ENCODE data around the gene NME2. TPM values are rescaled to one million over a fixed set of nuclear protein-coding genes. Genes with fewer than 3 reads are reported as not detected.

Gene NME2
- total and polyA plus RNA-seq, 4 donors: 306 to 992 (median 602) TPM

- H3K27ac ChIP-seq (ENCODE audit: low read depth in 1 of 2, low read length in 2 of 2): no peak overlapping the region
- intact Hi-C loops (cut with DNase I): no loop called here
Measured at GRCh38 chr17:51147650-51148049, 18.6 kb upstream of the NME2 start.

GRCh38 chr17:51149163-51149562, 17.0 kb upstream of the NME2 start:
- no peak for ATAC-seq (ENCODE audit: low FRiP score)
- intact Hi-C loops (cut with DNase I): no loop called here

More at GRCh38 chr17:51147650-51148049, 18.6 kb upstream of the NME2 start:
- no peak for ATAC-seq (ENCODE audit: low FRiP score)
- Histone ChIP-seq H3K9me3 (ENCODE audit: control insufficient read depth, low read length) (no peaks in the 10 kb centered on the region), H3K27me3 (ENCODE audit: control insufficient read depth in 1 of 2, insufficient read depth in 2 of 2, low read length in 1 of 2) (no peaks in the 10 kb centered on the region), H3K4me3 (ENCODE audit: low read length in 2 of 2) (no peak overlapping the region), H3K4me1 (ENCODE audit: control insufficient read depth in 1 of 2, insufficient read depth in 2 of 2, low read length in 2 of 2) (no peaks in the 10 kb centered on the region), H3K36me3 (ENCODE audit: control insufficient read depth in 1 of 2, insufficient read depth in 2 of 2, low read length in 1 of 2) (no peaks in the 10 kb centered on the region)
- 60 to 62% methylated on average over 4 of the region's 4 CpGs for WGBS, 2 donors
- DNase-seq: no peak

GRCh38 chr17:51150932-51151331, 15.3 kb upstream of the NME2 start:
- DNase-seq: no peak
- no peak overlapping the region for H3K27ac ChIP-seq (ENCODE audit: low read depth in 1 of 2, low read length in 2 of 2)
- no peaks in the 10 kb centered on the region for H3K27me3 ChIP-seq (ENCODE audit: control insufficient read depth in 1 of 2, insufficient read depth in 2 of 2, low read length in 1 of 2)
- no peak for ATAC-seq (ENCODE audit: low FRiP score)
- H3K36me3 ChIP-seq (ENCODE audit: control insufficient read depth in 1 of 2, insufficient read depth in 2 of 2, low read length in 1 of 2): no peaks in the 10 kb centered on the region
- H3K4me1 ChIP-seq (ENCODE audit: control insufficient read depth in 1 of 2, insufficient read depth in 2 of 2, low read length in 2 of 2): no peaks in the 10 kb centered on the region
- intact Hi-C loops (cut with DNase I): no loop called here
- no peak overlapping the region for H3K4me3 ChIP-seq (ENCODE audit: low read length in 2 of 2)
- WGBS, 2 donors: 86 to 88% methylated on average over 5 of the region's 5 CpGs
- H3K9me3 ChIP-seq (ENCODE audit: control insufficient read depth, low read length): no peaks in the 10 kb centered on the region

More at GRCh38 chr17:51149163-51149562, 17.0 kb upstream of the NME2 start:
- Histone ChIP-seq H3K9me3 (ENCODE audit: control insufficient read depth, low read length) (no peaks in the 10 kb centered on the region), H3K4me3 (ENCODE audit: low read length in 2 of 2) (no peak overlapping the region), H3K27me3 (ENCODE audit: control insufficient read depth in 1 of 2, insufficient read depth in 2 of 2, low read length in 1 of 2) (no peaks in the 10 kb centered on the region), H3K4me1 (ENCODE audit: control insufficient read depth in 1 of 2, insufficient read depth in 2 of 2, low read length in 2 of 2) (no peaks in the 10 kb centered on the region), H3K36me3 (ENCODE audit: control insufficient read depth in 1 of 2, insufficient read depth in 2 of 2, low read length in 1 of 2) (no peaks in the 10 kb centered on the region), H3K27ac (ENCODE audit: low read depth in 1 of 2, low read length in 2 of 2) (no peak overlapping the region)
- DNase-seq: no peak
- WGBS, 2 donors: 88 to 92% methylated on average over 2 of the region's 2 CpGs

- Histone ChIP-seq H3K27ac (ENCODE audit: low read depth in 1 of 2, low read length in 2 of 2) (peak overlapping the region in 1 of 2 donors; percentile 77), H3K4me1 (ENCODE audit: control insufficient read depth in 1 of 2, insufficient read depth in 2 of 2, low read length in 2 of 2) (no peaks in the 10 kb centered on the region), H3K9me3 (ENCODE audit: control insufficient read depth, low read length) (no peaks in the 10 kb centered on the region), H3K27me3 (ENCODE audit: control insufficient read depth in 1 of 2, insufficient read depth in 2 of 2, low read length in 1 of 2) (no peaks in the 10 kb centered on the region), H3K36me3 (ENCODE audit: control insufficient read depth in 1 of 2, insufficient read depth in 2 of 2, low read length in 1 of 2) (no peaks in the 10 kb centered on the region), H3K4me3 (ENCODE audit: low read length in 2 of 2) (peak overlapping the region in 1 of 2 donors; percentile 55)
- ATAC-seq (ENCODE audit: low FRiP score): peak; percentile 39
- 1 to 2% methylated on average over 8 of the region's 8 CpGs for WGBS, 2 donors
- DNase-seq: no peak
- intact Hi-C loops (cut with DNase I): loop anchor here (1.0 to 2.0 kb wide), 4 partner anchors 31 to 300 kb away; partner anchors contain the start of gene SPAG9 (in 1 of the 2)
Measured at GRCh38 chr17:51152766-51153209, 13.4 kb upstream of the NME2 start.

- Histone ChIP-seq H3K27ac (ENCODE audit: low read depth in 1 of 2, low read length in 2 of 2) (peak within 1 kb of the TSS in 1 of 2 donors; percentile 77), H3K27me3 (ENCODE audit: control insufficient read depth in 1 of 2, insufficient read depth in 2 of 2, low read length in 1 of 2) (no peaks in the 10 kb centered on the region), H3K4me3 (ENCODE audit: low read length in 2 of 2) (peak within 1 kb of the TSS; percentile 37 to 55), H3K4me1 (ENCODE audit: control insufficient read depth in 1 of 2, insufficient read depth in 2 of 2, low read length in 2 of 2) (no peaks in the 10 kb centered on the region), H3K36me3 (ENCODE audit: control insufficient read depth in 1 of 2, insufficient read depth in 2 of 2, low read length in 1 of 2) (no peaks in the 10 kb centered on the region), H3K9me3 (ENCODE audit: control insufficient read depth, low read length) (no peaks in the 10 kb centered on the region)
- 0% methylated on average over 60 of the region's 60 CpGs for WGBS, 2 donors
- ATAC-seq (ENCODE audit: low FRiP score) (peak; percentile 98), DNase-seq (peak; percentile 96 to 97)
- intact Hi-C loops (cut with DNase I): loop anchor here (1.0 to 2.0 kb wide), 4 partner anchors 32 to 301 kb away; partner anchors contain the start of gene SPAG9 (in 1 of the 2)
Measured at GRCh38 chr17:51153210-51154072, 12.8 kb upstream of the NME2 start, which contains the start of gene NME1. Gene NME1 (plus strand): TSS chr17:51153559. CDS start chr17:51155655, 2,096 bp downstream.

- WGBS, 2 donors: 12 to 19% methylated on average over 6 of the region's 6 CpGs
- H3K9me3 ChIP-seq (ENCODE audit: control insufficient read depth, low read length): no peaks in the 10 kb centered on the region
- DNase-seq: no peak
- no peak for ATAC-seq (ENCODE audit: low FRiP score)
- intact Hi-C loops (cut with DNase I): no loop called here
- H3K4me3 ChIP-seq (ENCODE audit: low read length in 2 of 2): peak overlapping the region; percentile 3 to 37
- H3K27ac ChIP-seq (ENCODE audit: low read depth in 1 of 2, low read length in 2 of 2): no peak overlapping the region
- H3K36me3 ChIP-seq (ENCODE audit: control insufficient read depth in 1 of 2, insufficient read depth in 2 of 2, low read length in 1 of 2): no peaks in the 10 kb centered on the region
- H3K4me1 ChIP-seq (ENCODE audit: control insufficient read depth in 1 of 2, insufficient read depth in 2 of 2, low read length in 2 of 2): no peaks in the 10 kb centered on the region
- H3K27me3 ChIP-seq (ENCODE audit: control insufficient read depth in 1 of 2, insufficient read depth in 2 of 2, low read length in 1 of 2): no peaks in the 10 kb centered on the region
Measured at GRCh38 chr17:51154176-51154575, 12.0 kb upstream of the NME2 start.

GRCh38 chr17:51155416-51155815, 10.8 kb upstream of the NME2 start:
- H3K36me3 ChIP-seq (ENCODE audit: control insufficient read depth in 1 of 2, insufficient read depth in 2 of 2, low read length in 1 of 2): no peaks in the 10 kb centered on the region
- no peak overlapping the region for H3K27ac ChIP-seq (ENCODE audit: low read depth in 1 of 2, low read length in 2 of 2)
- H3K27me3 ChIP-seq (ENCODE audit: control insufficient read depth in 1 of 2, insufficient read depth in 2 of 2, low read length in 1 of 2): no peaks in the 10 kb centered on the region
- ATAC-seq (ENCODE audit: low FRiP score) (no peak), DNase-seq (no peak)
- 94 to 96% methylated on average over 8 of the region's 8 CpGs for WGBS, 2 donors
- no peaks in the 10 kb centered on the region for H3K4me1 ChIP-seq (ENCODE audit: control insufficient read depth in 1 of 2, insufficient read depth in 2 of 2, low read length in 2 of 2)
- H3K4me3 ChIP-seq (ENCODE audit: low read length in 2 of 2): no peak overlapping the region
- intact Hi-C loops (cut with DNase I): no loop called here
- H3K9me3 ChIP-seq (ENCODE audit: control insufficient read depth, low read length): no peaks in the 10 kb centered on the region

- no peaks in the 10 kb centered on the region for H3K9me3 ChIP-seq (ENCODE audit: control insufficient read depth, low read length)
- 92 to 94% methylated on average over 3 of the region's 3 CpGs for WGBS, 2 donors
- no peaks in the 10 kb centered on the region for H3K27me3 ChIP-seq (ENCODE audit: control insufficient read depth in 1 of 2, insufficient read depth in 2 of 2, low read length in 1 of 2)
- no peak for ATAC-seq (ENCODE audit: low FRiP score)
- H3K4me1 ChIP-seq (ENCODE audit: control insufficient read depth in 1 of 2, insufficient read depth in 2 of 2, low read length in 2 of 2): no peaks in the 10 kb centered on the region
- DNase-seq: no peak
- H3K4me3 ChIP-seq (ENCODE audit: low read length in 2 of 2): no peak overlapping the region
- H3K36me3 ChIP-seq (ENCODE audit: control insufficient read depth in 1 of 2, insufficient read depth in 2 of 2, low read length in 1 of 2): peaks cover 0 to 2% of the 10 kb centered on the region in 2 donors
- intact Hi-C loops (cut with DNase I): no loop called here
- no peak overlapping the region for H3K27ac ChIP-seq (ENCODE audit: low read depth in 1 of 2, low read length in 2 of 2)
Measured at GRCh38 chr17:51159604-51160003, 6.6 kb upstream of the NME2 start.

- WGBS, 2 donors: 83 to 85% methylated on average over 3 of the region's 3 CpGs
- no peaks in the 10 kb centered on the region for H3K4me1 ChIP-seq (ENCODE audit: control insufficient read depth in 1 of 2, insufficient read depth in 2 of 2, low read length in 2 of 2)
Measured at GRCh38 chr17:51161541-51161940, 4.7 kb upstream of the NME2 start.

More at GRCh38 chr17:51161541-51161940, 4.7 kb upstream of the NME2 start:
- Histone ChIP-seq H3K9me3 (ENCODE audit: control insufficient read depth, low read length) (no peaks in the 10 kb centered on the region), H3K27ac (ENCODE audit: low read depth in 1 of 2, low read length in 2 of 2) (no peak overlapping the region), H3K27me3 (ENCODE audit: control insufficient read depth in 1 of 2, insufficient read depth in 2 of 2, low read length in 1 of 2) (no peaks in the 10 kb centered on the region), H3K36me3 (ENCODE audit: control insufficient read depth in 1 of 2, insufficient read depth in 2 of 2, low read length in 1 of 2) (peaks cover 0 to 2% of the 10 kb centered on the region in 2 donors), H3K4me3 (ENCODE audit: low read length in 2 of 2) (no peak overlapping the region)
- ATAC-seq (ENCODE audit: low FRiP score) (no peak), DNase-seq (no peak)
- intact Hi-C loops (cut with DNase I): no loop called here

All from aorta (tissue), 5 donors.